ENCODE measurements around the gene TCTA.

DNA sequence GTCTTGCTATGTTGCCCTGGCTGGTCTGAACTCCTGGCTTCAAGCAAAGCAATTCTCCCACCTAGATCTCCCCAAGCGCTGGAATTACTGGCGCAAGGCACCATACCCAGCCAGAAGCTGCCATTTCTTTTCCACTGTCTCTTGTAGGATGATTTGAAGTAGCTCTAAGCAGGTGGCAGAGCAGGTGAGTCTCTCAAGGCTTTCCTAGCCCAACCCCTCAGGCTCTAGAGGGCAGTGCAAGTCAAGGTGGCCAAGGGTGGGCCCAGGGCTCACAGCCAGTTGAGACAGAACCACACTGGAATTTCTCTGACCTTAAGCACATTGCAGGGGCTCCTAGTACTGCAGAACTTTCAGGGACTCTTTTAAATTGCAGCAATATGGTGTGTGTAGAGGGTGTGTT, 42.2 kb downstream of the TCTA start:
- TF ChIP-seq EP300 (IDR thresholded peaks at IDR 0.05; ENCODE audit: borderline replicate concordance in 1 of 2, low read depth in 1 of 2, low read length in 1 of 2) (no peak), RXRA (IDR thresholded peaks at IDR 0.05; ENCODE audit: borderline replicate concordance, low read depth) (no peak), EZH2phosphoT487 (IDR thresholded peaks at IDR 0.05; ENCODE audit: borderline replicate concordance, low read depth) (no peak), YY1 (IDR thresholded peaks at IDR 0.05; ENCODE audit: low read depth) (no peak), POLR2AphosphoS5 (IDR thresholded peaks at IDR 0.05; ENCODE audit: low read depth, low read length) (no peak), CHD2 (IDR thresholded peaks at IDR 0.05; ENCODE audit: low read length, partially characterized antibody) (no peak), ELF1 (IDR thresholded peaks at IDR 0.05) (no peak), NFIC (IDR thresholded peaks at IDR 0.05; ENCODE audit: borderline replicate concordance) (no peak)
- TF ChIP-seq, protein P1, sequence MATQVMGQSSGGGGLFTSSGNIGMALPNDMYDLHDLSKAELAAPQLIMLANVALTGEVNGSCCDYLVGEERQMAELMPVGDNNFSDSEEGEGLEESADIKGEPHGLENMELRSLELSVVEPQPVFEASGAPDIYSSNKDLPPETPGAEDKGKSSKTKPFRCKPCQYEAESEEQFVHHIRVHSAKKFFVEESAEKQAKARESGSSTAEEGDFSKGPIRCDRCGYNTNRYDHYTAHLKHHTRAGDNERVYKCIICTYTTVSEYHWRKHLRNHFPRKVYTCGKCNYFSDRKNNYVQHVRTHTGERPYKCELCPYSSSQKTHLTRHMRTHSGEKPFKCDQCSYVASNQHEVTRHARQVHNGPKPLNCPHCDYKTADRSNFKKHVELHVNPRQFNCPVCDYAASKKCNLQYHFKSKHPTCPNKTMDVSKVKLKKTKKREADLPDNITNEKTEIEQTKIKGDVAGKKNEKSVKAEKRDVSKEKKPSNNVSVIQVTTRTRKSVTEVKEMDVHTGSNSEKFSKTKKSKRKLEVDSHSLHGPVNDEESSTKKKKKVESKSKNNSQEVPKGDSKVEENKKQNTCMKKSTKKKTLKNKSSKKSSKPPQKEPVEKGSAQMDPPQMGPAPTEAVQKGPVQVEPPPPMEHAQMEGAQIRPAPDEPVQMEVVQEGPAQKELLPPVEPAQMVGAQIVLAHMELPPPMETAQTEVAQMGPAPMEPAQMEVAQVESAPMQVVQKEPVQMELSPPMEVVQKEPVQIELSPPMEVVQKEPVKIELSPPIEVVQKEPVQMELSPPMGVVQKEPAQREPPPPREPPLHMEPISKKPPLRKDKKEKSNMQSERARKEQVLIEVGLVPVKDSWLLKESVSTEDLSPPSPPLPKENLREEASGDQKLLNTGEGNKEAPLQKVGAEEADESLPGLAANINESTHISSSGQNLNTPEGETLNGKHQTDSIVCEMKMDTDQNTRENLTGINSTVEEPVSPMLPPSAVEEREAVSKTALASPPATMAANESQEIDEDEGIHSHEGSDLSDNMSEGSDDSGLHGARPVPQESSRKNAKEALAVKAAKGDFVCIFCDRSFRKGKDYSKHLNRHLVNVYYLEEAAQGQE (IDR thresholded peaks at IDR 0.05; ENCODE audit: low read depth, low read length): no peak
- TF ChIP-seq, protein P2, sequence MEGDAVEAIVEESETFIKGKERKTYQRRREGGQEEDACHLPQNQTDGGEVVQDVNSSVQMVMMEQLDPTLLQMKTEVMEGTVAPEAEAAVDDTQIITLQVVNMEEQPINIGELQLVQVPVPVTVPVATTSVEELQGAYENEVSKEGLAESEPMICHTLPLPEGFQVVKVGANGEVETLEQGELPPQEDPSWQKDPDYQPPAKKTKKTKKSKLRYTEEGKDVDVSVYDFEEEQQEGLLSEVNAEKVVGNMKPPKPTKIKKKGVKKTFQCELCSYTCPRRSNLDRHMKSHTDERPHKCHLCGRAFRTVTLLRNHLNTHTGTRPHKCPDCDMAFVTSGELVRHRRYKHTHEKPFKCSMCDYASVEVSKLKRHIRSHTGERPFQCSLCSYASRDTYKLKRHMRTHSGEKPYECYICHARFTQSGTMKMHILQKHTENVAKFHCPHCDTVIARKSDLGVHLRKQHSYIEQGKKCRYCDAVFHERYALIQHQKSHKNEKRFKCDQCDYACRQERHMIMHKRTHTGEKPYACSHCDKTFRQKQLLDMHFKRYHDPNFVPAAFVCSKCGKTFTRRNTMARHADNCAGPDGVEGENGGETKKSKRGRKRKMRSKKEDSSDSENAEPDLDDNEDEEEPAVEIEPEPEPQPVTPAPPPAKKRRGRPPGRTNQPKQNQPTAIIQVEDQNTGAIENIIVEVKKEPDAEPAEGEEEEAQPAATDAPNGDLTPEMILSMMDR (IDR thresholded peaks at IDR 0.05): no peak
- TF ChIP-seq, protein P3, sequence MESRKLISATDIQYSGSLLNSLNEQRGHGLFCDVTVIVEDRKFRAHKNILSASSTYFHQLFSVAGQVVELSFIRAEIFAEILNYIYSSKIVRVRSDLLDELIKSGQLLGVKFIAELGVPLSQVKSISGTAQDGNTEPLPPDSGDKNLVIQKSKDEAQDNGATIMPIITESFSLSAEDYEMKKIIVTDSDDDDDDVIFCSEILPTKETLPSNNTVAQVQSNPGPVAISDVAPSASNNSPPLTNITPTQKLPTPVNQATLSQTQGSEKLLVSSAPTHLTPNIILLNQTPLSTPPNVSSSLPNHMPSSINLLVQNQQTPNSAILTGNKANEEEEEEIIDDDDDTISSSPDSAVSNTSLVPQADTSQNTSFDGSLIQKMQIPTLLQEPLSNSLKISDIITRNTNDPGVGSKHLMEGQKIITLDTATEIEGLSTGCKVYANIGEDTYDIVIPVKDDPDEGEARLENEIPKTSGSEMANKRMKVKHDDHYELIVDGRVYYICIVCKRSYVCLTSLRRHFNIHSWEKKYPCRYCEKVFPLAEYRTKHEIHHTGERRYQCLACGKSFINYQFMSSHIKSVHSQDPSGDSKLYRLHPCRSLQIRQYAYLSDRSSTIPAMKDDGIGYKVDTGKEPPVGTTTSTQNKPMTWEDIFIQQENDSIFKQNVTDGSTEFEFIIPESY (IDR thresholded peaks at IDR 0.05; ENCODE audit: borderline replicate concordance, low read depth): no peak
- TF ChIP-seq, protein P4, sequence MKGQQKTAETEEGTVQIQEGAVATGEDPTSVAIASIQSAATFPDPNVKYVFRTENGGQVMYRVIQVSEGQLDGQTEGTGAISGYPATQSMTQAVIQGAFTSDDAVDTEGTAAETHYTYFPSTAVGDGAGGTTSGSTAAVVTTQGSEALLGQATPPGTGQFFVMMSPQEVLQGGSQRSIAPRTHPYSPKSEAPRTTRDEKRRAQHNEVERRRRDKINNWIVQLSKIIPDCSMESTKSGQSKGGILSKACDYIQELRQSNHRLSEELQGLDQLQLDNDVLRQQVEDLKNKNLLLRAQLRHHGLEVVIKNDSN (IDR thresholded peaks at IDR 0.05; ENCODE audit: borderline replicate concordance, low read depth): no peak

All from SK-N-SH (cell line).